Measurements from ENCODE around the gene HOXD13.

The HOXD13 gene

DNA sequence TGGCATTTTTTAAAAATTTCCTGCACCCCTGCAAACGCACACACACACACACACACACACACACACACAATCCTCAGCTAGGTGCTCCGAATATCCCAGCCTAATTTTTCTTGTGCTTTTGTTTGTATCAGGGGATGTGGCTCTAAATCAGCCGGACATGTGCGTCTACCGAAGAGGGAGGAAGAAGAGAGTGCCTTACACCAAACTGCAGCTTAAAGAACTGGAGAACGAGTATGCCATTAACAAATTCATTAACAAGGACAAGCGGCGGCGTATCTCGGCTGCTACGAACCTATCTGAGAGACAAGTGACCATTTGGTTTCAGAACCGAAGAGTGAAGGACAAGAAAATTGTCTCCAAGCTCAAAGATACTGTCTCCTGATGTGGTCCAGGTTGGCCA is 1.8 kb downstream of the HOXD13 start:
- no peak for DNase-seq (ENCODE audit: low spot score)

DNA sequence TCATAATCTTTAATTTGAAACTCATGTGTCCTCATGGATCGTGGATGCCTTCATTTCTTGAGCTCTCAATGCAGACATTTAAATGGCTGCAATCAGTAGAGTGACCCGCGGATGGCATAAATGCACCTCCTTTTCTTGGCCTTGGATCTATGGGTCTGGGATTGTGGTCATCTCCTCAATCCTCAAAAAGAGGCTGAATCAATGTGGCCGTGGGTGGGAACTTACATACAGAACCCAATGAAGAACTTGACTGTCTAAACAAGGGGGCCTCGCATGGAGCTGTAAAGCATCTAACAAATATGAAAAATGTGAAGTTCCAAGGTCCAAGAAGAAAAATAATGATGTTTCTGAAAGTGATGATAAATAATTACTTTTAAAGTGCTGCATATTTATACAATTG is 2.9 kb downstream of the HOXD13 start:
- DNase-seq (ENCODE audit: low spot score) = no peak

DNA sequence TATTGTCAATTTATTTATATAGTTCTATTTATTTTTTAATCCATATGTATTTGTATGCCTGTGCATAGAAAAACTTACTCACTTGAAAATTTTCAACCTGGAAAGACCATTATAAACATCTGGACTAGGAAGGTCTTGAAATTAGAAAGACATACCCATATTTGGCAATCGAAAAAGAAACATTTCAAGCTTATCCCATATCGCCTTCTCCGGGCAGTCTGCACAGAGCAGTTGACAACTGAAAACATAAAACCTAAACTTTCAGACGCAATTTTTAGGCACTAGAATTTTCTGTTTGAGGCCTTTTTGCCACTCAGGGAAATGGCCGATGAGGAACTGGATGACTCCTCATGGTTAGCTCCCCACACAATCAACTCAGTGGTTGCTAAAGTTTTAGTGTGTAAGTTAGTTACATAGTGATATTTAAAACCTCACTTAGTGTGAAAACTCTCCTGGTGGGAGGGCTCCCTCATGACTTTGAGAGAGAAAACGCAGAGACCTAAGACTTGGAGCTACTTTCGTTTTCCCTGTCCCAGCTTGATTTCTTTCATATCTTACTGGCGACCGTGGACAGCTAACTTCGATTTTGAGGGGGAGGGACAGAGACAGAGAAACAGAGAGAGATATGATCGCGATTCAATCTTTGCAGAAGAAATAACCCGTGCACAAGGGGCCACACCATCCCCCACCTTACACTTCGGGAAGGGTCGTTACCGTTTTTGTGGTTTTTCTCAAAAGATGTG is 3.9 kb downstream of the HOXD13 start:
- no peak for DNase-seq (ENCODE audit: low spot score)

DNA sequence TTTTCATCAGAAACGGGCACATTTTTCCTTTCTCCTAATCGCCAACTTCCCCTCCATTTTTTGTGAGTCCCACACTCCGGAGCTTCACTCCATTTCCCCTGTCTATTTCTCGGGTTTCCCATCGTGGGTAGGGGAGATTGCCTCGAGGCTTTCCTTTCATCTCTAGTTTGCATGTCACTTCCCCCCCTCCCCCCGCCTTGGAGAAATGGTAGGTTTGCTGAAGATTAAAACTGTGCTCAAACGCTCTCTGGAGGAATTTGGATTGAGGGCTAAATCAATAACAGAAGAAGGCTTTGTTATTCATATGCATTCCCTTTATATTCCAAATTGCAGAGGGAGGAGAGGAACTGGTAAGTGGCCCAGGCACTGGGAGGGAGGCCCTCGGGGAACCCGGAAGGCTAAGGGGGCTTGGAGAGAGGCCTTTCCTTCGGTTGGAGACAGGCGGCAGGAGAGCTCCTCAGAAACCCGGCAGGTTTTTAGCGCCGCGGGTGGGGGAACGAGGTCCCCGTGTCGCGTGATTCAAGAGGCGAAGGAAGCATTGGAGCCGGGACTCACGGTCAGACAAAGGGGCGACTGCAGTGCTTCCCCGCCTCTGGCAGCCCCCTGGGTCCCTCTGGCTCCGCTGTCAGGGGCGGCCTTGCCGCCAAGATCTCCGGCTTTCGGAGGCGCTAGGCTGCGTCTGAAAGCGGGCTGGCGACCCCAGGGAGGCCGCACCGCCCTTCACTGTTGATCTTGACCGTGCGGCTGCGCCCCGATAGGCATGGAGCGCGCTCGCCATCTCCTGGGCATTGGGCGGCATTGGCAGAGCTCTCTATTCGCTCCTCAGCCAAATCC is 4.7 kb downstream of the HOXD13 start:
- peak; percentile 90 for DNase-seq (ENCODE audit: low spot score)

DNA sequence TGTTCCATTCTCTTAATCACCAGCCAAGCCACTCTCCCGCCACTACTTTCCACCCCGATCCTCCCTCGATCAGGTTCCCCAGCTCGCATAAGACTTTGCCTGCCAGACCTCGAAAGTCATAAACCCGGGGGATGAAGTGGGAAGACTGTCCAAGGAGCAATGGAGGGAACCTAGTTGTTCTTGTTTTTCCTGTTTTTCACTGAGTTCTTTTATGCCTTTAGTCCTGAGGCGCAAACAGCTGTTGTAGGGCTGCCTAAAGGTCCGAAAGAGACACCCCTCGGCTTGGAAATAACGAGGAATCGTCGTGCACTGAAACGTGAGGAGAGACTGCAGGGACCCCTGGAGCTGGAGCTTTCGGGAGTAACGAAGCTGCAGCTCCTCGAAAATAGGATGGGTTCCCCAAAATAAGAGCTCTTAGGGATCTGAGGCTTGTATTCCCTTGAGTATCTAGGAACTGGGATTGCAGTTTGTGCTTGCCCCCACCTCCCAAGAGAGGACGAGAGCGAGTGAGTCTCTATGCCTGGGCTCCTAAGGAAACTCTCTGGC is 5.4 kb downstream of the HOXD13 start:
- no peak for DNase-seq (ENCODE audit: low spot score)

DNA sequence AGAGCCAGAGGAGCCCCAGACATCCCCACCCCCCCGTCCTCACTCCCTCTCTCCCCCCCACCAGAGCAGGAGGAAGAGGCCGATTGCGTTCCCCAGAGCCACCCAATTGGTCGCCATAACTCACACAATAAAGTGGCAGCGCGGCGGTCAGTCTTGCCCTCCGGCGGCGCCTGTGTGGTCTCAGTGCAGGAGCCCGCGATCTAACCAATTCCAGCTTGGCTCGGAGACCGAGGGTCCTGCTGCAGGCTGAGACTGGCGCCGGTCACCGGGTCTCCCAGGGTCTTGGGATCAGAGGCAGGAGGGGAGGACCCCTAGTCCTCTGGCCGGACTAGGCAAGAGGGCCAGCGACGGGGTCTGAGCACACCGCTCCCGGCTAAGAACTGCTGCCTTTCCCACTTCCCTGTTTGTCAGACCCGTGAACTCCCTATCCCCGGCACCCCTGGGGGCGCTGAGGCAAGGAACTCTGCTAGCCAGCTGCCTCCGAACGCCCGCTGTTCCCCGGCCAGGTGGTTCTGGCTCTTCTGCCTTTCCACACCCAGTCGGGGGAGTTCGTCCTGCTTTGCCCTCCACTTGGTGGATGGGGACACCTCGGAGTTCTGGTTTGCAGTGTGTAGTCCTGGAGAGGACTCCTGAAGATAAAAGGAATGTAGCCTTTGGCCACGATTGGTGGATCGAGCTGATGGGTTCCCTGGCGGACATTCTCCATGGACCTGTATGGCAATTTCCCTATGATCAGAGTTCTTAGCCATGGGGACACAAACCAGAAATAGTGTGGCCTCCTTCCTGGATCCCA is 6.0 kb downstream of the HOXD13 start:
- no peak for DNase-seq (ENCODE audit: low spot score)

DNA sequence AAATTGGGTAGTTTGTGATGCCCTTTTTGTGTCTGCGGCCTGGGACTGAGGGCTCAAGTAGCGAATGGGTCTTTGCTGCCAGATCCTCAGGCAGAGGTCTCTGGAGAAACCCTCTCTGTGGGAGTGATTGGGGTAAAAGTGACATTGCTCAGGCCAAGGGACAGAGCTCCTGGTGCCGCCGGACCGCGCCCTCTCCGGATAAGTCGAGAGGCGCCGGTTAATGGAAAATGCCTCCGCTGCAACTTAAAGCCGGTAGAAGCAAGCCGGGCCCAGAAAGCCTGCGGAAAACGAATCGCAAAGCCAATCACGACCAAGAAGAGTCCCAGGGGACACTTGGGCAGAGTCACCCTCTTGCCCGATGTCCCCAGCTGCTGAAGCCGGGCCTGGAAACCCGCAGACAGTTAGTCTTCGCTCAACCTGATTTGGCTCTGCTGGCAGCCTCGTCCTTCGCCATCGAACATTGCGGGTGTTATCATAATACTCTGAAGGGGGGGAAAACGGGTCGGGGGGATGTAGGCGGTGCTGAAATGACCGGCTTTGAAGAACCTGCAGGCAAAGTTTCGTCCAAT is 6.7 kb downstream of the HOXD13 start:
- no peak for DNase-seq (ENCODE audit: low spot score)

DNA sequence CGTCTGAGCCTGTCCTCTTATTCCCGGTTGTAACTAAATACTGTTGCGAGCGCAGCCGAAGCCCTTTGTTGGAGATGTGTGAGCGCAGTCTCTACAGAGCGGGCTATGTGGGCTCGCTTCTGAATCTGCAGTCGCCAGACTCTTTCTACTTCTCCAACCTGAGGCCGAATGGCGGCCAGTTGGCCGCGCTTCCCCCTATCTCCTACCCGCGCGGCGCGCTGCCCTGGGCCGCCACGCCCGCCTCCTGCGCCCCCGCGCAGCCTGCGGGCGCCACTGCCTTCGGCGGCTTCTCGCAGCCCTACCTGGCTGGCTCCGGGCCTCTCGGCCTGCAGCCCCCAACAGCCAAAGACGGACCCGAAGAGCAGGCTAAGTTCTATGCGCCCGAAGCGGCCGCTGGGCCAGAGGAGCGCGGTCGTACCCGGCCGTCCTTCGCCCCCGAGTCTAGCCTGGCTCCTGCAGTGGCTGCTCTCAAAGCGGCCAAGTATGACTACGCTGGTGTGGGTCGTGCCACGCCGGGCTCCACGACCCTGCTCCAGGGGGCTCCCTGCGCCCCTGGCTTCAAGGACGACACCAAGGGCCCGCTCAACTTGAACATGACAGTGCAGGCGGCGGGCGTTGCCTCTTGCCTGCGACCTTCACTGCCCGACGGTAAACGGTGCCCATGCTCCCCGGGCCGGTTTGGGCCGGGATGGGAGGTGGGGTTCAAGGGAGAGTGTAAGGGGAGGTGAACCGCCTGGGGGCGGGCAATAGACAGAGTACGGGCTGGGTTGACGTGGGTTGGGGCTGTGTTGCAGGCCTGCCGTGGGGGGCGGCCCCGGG is 7.4 kb downstream of the HOXD13 start, which contains the start of gene HOXD12:
HOXD12 (plus strand) TSS at position 68 of the 819 bp plus-strand sequence; CDS start at position 75, 7 bp downstream.
- no peak for DNase-seq (ENCODE audit: low spot score)

DNA sequence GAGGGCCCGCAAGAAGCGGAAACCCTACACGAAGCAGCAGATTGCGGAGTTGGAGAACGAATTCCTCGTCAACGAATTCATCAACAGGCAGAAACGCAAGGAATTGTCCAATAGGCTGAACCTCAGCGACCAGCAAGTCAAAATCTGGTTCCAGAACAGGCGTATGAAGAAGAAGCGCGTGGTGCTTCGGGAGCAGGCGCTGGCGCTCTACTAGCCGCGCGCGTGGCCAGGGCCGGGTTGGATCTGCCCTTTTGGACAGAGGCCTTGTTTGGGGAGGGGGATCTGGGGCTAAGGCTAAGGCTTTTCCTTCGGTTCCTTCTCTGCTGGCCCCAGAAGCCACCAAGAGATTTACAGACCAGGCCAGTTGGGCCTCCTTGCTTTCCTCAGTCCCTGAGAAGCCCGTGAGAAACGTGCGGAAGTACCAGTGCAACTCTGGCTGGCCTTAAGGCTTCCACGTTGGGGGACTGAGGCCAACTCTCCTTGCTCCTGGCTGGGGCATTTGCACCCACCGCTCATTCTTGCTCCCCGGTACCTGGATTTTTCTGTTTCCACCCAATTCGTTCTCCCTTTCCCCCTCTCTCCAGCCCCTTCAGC is 8.1 kb downstream of the HOXD13 start:
- DNase-seq (ENCODE audit: low spot score) = no peak

DNA sequence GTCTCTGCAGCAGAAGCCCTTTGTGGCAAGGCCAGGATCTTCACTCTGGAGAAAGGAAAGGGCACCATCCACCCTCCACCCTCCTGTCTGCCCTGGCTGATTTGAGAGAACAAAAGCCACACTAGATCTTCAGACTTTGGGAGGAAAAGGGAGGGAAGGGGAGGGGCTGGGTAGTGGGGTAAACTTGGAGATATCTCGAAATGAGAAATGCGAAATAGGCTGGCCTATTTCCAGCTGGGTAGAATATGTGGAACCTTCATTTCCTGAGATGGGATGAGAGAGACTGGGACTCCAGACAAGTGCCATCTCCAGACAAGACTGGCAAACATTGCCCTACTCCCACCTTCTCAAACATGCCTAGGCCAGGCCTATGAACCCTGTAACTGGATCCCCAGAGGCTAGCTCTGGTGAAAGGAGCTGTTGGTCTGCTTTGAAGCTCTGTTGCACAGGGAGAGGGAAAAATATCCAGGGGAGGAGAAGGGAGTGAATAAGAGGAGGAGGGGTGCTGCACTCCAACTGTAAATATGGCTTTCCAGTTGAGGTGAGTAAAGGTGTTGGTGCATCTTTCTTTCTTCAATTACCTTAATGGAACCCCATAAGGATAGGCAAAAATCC is 8.8 kb downstream of the HOXD13 start:
- no peak for DNase-seq (ENCODE audit: low spot score)

DNA sequence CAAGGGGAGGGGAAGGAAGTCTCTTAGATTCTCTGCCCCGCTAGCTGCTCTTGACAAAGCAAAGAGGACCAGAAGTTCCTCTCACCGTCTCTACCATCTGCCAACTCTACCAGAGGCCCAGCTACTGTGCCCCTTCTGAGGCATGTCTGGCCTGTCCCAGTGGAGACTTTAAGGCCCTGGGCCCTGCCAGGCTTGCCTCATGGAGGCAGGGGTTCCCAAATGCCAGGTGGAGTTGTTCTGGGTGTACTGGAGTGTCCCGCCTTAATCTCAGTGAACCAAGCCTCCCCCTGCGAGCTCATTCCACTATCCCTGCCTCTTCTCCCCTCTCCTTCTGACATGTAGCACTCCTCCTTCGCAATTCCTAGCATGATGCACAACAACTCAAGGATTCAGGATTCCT is 9.3 kb downstream of the HOXD13 start:
- no peak for DNase-seq (ENCODE audit: low spot score)

DNA sequence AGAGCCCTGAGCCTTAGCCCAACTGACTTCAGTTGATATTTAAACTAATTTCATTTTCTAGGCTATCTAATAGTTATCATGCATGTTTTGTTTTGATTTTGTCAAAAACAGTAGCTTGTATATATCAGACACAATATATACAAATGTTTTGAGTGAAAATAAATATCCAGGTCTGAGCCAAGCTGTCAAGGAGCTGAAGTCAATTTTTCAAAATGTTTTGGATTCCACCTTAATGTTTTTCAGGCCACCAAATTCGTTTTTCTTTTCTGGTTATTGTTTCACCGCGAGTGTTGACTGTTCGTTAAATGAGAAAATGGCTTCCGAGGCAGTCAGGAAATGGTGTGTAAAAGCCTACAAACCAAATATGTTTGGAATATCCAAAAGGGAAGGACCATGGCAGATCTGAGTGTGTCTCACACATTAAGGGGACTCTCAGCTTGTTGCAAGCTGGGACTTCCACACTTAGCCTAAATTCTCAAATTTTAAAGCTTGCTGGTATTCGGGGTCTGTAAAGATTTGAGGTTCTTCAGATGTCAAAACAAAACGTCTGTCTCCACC is 9.9 kb downstream of the HOXD13 start:
- DNase-seq (ENCODE audit: low spot score) = no peak

DNA sequence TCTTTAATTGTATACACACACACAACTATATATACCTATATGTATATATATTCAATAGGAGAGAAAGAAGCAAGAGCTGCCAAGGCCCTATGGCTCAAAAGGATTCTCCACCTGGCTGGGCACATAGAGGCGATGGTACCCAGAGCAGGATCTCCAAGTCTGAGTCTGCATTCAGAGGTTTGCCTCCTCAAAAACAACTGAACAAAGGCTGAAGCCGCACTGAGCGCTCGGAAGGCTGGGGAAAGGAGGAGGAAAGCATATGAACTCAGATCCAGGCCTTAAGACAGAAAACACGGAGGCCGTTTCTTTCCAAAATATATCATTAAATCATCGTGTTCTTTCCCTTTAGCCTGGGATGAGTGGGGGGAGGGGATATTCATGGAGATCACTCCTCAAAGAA is 10.7 kb downstream of the HOXD13 start:
- no peak for DNase-seq (ENCODE audit: low spot score)

DNA sequence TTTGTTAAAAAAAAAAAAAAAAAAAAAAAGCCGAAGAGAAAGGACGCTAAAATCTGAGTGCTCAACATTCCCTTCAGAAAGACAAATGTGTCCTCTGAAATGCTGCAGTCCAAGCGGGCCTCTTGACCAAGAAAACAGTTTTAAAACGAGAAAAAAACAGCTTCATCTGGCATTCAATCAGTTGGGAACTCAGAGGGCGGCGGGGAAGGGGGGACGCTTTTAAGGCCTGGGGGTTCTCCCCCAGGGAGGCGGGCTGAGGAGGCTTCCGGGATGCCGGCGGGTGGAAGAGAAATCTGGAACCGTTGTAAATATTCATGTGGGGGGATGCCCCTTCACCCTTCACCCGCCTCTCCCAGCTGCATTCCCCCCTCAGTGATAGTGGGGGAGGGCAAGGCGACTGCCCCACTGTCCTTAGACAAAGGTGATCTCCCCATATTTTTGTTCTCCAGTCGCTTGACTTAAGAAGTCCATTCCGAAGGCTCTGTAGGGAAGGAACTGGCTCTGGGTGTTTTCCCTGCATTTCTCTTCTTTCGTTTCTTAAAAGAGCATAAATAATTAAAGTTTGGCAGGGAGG is 11.3 kb downstream of the HOXD13 start:
- no peak for DNase-seq (ENCODE audit: low spot score)

DNA sequence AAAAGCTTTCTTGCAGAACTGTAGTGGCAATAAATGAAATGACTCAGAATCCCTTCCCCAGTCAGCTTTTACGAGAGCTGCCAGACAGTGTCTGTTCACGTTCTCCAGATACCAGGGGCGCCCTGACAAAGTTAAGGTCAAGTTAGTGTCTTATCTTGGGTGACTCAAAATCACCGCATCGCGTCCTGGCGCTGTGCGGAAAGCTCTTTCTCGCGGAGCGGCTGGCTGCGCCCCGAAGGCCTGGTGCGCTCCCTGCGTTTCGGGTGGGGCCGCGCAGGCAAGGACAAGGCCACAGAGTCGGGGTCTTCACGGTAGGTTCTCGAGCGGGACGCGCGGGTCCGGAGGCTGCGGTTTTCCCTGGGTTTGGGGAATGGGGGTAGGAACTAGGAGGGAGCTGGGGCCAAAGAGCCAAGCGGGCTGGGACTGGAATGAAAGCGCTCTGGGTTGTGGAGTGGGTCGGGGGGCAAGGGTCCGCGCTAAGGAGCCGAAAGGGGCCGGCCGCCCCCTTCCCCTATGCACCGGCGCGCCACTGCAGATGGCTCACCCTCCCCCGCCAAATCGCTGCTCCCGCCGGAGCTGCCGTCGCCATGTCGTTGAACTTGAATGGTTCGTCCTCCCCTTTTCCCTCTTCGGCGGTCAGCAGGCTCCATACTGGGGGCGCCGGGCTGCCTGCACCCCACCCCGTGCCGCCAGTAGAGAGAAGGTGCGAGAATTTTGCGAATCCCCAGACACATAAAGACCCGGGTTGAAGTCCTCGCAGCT is 12.0 kb downstream of the HOXD13 start:
- DNase-seq (ENCODE audit: low spot score) = peak; percentile 65

DNA sequence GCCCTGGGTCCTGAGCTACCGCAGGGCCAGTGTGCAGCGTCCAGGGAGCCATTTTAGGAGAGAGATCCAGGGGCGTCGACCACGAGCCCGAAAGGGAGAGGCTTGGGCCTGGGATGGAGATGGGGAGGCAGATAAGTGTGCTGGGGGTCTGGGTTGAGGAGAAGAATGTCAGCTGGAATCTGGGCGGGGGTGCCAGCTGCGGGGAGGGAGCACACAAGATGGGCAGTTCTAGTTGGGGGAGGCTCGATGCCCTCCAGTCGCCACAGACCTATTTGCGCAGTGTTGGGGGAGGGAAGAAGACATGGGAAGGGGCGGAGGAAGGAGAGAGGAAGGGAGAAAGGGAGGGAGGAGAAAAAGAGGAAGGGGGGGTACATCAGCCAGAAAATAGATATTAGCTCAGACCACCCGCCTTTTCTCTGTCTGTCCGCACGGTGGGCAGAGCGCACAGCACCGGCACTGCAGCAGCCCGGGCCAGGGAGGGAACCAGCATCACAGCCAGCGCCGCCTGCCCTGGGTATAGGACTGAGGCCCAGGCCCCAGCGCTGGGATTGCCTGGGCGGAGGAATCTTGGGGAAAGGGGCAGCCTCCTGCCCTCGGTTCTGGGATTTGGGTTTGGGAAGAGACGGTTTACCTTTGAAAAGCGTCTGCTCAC is 12.7 kb downstream of the HOXD13 start:
- peak; percentile 61 for DNase-seq (ENCODE audit: low spot score)

DNA sequence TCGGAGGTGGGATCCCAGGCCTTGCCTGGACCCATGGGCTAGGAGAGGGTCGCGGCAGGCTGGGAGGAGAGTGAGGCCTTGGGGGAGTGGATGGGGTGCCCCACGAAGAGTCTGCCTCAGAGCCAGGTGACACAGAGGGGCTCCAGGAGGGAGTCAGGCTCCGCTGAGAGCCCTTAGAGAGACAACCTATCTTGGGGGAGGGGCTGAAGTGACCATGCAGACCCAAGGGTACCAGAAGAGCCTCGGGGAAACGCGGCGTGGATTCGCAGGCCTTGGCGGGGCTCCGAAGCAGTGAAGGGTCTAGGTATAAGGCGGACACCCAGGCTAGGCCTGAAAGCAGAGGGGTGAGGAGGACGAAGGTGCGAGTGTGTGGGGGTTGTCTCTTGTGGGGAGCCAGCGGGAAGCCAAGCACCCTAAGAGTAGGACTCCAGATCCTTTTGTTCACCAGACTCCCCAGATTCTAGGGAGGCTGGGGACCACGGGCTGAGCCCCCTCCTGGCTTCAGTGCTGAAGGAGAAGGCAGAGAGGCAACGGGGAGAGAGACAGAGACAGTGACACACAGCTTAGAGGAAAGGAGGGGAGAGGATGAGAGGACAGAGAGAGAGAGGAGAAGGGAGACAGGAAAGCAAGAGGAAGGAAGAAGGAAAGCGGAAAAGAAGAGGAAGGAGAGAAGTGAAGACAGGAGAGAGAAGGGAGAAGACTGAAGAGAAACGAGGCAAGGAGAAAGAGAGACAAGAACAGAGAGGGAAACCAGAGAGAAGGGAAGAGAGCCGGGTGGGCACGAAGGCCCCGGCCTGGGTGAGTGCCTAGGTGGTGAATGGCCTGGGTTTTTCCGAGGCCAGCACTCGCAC is 13.4 kb downstream of the HOXD13 start:
- peak; percentile 22 for DNase-seq (ENCODE audit: low spot score)

Measured in AG20443 (cell line).